Esophagus mucosa (tissue), 1 donor: ENCODE results near the gene DCHS2. TPM values are rescaled to one million over a fixed set of nuclear protein-coding genes. Genes with fewer than 3 reads are reported as not detected.

Source experiments
- ATAC-seq: fragments of 200-7000 bp; cut with Tn5 transposase; one replicate; pipeline ENCODE4 v1.9.1; 2020
- total RNA-seq: library from RNA; stranded (reverse); gene quantifications from one replicate; pipeline ENCODE4 v1.2.4, GENCODE V29; 2023
- donor health status: DM: yes; HTN: yes; CAD: no.

The DCHS2 gene
- total RNA-seq, 1 donor from 2014 or later, result 0.48 TPM

DNA sequence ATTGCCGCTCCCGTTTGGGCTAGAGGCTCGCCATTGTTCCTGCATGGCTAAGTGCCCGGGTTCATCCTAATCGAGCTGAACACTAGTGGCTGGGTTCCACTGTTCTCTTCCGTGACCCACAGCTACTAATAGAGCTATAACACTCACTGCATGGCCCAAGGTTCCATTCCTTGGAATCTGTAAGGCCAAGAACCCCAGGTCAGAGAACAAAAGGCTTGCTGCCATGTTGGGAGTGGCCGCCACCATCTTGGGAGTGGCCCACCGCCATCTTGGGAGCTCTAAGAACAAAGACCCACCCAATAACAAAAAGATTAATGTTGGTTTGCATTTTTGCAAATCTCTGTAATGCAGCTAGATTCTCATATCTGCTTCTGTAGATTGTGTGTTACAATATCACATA, 299.0 kb downstream of the DCHS2 start:
- ATAC-seq, result no peak

DNA sequence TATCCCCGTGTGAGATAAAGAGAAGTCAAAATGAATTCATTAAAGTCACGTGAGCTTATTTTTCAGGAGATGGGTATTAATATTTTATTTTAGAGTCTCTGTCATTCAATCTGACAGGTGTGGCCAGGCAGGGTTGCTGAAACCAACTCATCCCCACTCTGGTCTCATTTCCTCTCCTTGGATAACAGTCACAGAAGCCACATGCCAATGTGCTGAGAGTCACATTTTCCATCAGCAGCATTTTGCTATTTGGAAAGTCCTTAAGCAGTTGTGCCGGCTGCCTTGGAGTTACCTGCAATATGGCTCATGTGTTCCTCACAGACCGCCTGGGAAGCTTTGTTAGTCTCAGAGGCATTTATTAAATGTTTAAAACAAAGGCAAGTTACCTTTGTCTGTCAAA, 302.3 kb downstream of the DCHS2 start:
- ATAC-seq, result no peak

DNA sequence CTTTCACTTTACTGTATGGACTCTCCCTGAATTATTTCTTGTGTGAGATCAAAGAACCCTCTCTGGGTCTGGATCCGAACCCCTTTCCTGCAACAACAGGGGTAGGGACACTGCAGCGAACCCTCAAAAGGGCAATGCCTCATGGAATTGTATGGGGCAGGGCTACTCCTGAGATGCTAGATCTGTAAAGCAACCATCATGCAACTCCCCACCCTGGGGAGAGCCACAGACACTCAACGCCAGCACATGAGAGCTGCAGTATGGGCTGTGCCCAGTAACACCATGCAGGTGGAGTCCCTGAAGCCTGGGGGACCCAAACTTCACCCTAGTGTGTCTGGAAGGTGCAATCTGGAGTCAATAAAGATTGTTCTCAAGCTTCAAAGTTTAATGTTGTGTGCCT, 304.7 kb downstream of the DCHS2 start:
- no peak for ATAC-seq

DNA sequence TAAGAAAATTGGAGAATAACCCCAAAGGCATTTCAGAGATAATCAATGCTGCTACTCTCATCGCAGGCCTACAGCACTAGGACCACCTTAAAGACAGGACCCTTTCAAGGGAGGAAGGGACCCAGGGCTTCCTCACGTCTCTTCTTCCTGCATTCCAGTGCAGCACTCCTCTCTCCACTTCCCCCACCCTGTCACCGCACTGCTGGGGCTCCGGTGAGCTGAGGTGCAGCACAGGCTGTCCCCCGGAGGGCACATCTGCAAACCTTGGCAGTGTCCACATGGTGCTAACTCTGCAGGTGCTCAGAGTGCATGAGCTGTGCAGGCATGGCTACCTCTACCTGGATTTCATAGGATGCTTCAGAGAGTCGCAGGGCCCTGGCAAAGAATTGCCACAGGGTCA, 305.6 kb downstream of the DCHS2 start:
- no peak for ATAC-seq

DNA sequence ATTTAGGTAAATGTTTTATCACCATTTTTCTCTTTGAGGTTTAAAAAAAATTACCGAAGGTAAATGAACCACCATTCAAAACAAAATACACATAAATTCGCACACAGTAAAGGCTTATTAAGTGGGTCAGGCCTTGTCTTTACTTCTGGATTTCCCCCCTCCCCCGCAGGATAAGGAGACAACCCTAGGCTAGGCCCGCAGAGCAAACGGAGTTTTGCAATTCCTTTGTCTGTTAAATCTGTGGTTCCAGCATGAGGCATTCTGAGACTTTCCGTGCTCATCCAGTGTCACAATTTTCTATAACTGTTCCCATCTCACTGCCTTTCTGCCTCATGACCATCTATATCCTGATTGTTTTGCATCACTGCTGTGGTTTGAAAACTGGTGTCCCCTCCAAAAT, 307.4 kb downstream of the DCHS2 start:
- ATAC-seq, result no peak

DNA sequence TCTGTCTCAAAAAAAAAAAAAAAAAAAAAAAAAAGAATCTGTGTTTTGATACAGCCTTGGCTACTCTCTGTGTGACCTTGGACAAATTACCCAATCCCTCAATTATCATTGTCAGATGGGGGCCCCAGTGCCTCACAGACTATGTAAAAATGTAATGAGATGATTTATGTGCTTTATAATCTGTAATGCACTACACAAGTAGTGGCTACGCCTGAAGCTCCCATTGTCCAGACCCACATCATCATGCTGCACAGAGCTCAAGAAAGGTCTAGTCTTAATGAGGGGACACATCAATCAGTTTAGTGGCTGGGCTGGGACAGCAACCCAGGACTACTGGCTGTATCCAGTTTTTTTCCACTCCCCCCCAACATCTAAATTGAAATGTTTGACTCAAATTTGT, 308.3 kb downstream of the DCHS2 start:
- no peak for ATAC-seq

Other genes with a start within 250 kb of the DCHS2 start
- 77.9 TPM for gene PLRG1, start 58.6 kb upstream of the DCHS2 start, total RNA-seq
- gene FGB, start 71.2 kb upstream of the DCHS2 start, total RNA-seq, result 0.52 TPM
- 0.64 TPM for gene FGA, start 98.9 kb upstream of the DCHS2 start, total RNA-seq
- gene FGG, start 120.9 kb upstream of the DCHS2 start, total RNA-seq, result 0.64 TPM